Measurements from ENCODE around the gene FLNB. TPM values are rescaled to one million over a fixed set of nuclear protein-coding genes. Genes with fewer than 3 reads are reported as not detected.

Gene FLNB
- total RNA-seq, 1 experiment from 2014 or later: 147 TPM

- Mint-ChIP-seq H3K27me3 (ENCODE audit: unreplicated experiment) (no peaks in the 10 kb centered on the region), H3K27ac (ENCODE audit: unreplicated experiment) (no peak overlapping the region), H3K4me1 (ENCODE audit: low read depth, unreplicated experiment) (peaks cover 31% of the 10 kb centered on the region), H3K4me3 (ENCODE audit: low read depth, unreplicated experiment) (no peak overlapping the region), H3K9me3 (ENCODE audit: low read depth, unreplicated experiment) (no peaks in the 10 kb centered on the region), H3K36me3 (ENCODE audit: insufficient read depth, unreplicated experiment) (peaks cover 7% of the 10 kb centered on the region)
- TF ChIP-seq, protein P1, sequence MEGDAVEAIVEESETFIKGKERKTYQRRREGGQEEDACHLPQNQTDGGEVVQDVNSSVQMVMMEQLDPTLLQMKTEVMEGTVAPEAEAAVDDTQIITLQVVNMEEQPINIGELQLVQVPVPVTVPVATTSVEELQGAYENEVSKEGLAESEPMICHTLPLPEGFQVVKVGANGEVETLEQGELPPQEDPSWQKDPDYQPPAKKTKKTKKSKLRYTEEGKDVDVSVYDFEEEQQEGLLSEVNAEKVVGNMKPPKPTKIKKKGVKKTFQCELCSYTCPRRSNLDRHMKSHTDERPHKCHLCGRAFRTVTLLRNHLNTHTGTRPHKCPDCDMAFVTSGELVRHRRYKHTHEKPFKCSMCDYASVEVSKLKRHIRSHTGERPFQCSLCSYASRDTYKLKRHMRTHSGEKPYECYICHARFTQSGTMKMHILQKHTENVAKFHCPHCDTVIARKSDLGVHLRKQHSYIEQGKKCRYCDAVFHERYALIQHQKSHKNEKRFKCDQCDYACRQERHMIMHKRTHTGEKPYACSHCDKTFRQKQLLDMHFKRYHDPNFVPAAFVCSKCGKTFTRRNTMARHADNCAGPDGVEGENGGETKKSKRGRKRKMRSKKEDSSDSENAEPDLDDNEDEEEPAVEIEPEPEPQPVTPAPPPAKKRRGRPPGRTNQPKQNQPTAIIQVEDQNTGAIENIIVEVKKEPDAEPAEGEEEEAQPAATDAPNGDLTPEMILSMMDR (IDR thresholded peaks at IDR 0.05; ENCODE audit: unreplicated experiment): no peak
- CTCF ChIA-PET: interaction anchor here (0.7 kb wide), 1 partner anchor 21 kb away, joined by 3 read pairs; no protein-coding TSS in a partner anchor
- intact Hi-C loops (cut with micrococcal nuclease; ENCODE audit: unreplicated experiment): no loop called here
- BruUV-seq (replicated peaks): no TSS peak
- peak; percentile 51 for DNase-seq
Measured at GRCh38 chr3:57977818-57978235, 30.4 kb upstream of the FLNB start.

GRCh38 chr3:57978316-57978715, 29.9 kb upstream of the FLNB start:
- H3K4me3 Mint-ChIP-seq (ENCODE audit: low read depth, unreplicated experiment): no peak overlapping the region
- H3K4me1 Mint-ChIP-seq (ENCODE audit: low read depth, unreplicated experiment): peaks cover 32% of the 10 kb centered on the region
- TF ChIP-seq, protein P1 (IDR thresholded peaks at IDR 0.05; ENCODE audit: unreplicated experiment): no peak
- intact Hi-C loops (cut with micrococcal nuclease; ENCODE audit: unreplicated experiment): no loop called here
- no peaks in the 10 kb centered on the region for H3K9me3 Mint-ChIP-seq (ENCODE audit: low read depth, unreplicated experiment)
- H3K27ac Mint-ChIP-seq (ENCODE audit: unreplicated experiment): no peak overlapping the region
- no TSS peak for BruUV-seq (replicated peaks)
- peaks cover 5% of the 10 kb centered on the region for H3K36me3 Mint-ChIP-seq (ENCODE audit: insufficient read depth, unreplicated experiment)
- CTCF ChIA-PET: no interaction called here
- no peak for DNase-seq
- H3K27me3 Mint-ChIP-seq (ENCODE audit: unreplicated experiment): no peaks in the 10 kb centered on the region

- BruUV-seq (replicated peaks): no TSS peak
- Mint-ChIP-seq H3K27me3 (ENCODE audit: unreplicated experiment) (no peaks in the 10 kb centered on the region), H3K4me1 (ENCODE audit: low read depth, unreplicated experiment) (peaks cover 31% of the 10 kb centered on the region), H3K9me3 (ENCODE audit: low read depth, unreplicated experiment) (no peaks in the 10 kb centered on the region), H3K36me3 (ENCODE audit: insufficient read depth, unreplicated experiment) (no peaks in the 10 kb centered on the region), H3K4me3 (ENCODE audit: low read depth, unreplicated experiment) (no peak overlapping the region), H3K27ac (ENCODE audit: unreplicated experiment) (no peak overlapping the region)
- DNase-seq: no peak
- TF ChIP-seq, protein P1 (IDR thresholded peaks at IDR 0.05; ENCODE audit: unreplicated experiment): no peak
- CTCF ChIA-PET: no interaction called here
- intact Hi-C loops (cut with micrococcal nuclease; ENCODE audit: unreplicated experiment): no loop called here
Measured at GRCh38 chr3:57980416-57980815, 27.8 kb upstream of the FLNB start.

- no peaks in the 10 kb centered on the region for H3K27me3 Mint-ChIP-seq (ENCODE audit: unreplicated experiment)
- no peak overlapping the region for H3K27ac Mint-ChIP-seq (ENCODE audit: unreplicated experiment)
- H3K4me1 Mint-ChIP-seq (ENCODE audit: low read depth, unreplicated experiment): peaks cover 31% of the 10 kb centered on the region
- H3K4me3 Mint-ChIP-seq (ENCODE audit: low read depth, unreplicated experiment): no peak overlapping the region
- intact Hi-C loops (cut with micrococcal nuclease; ENCODE audit: unreplicated experiment): no loop called here
- no peak for DNase-seq
- H3K9me3 Mint-ChIP-seq (ENCODE audit: low read depth, unreplicated experiment): no peaks in the 10 kb centered on the region
- TF ChIP-seq, protein P1 (IDR thresholded peaks at IDR 0.05; ENCODE audit: unreplicated experiment): no peak
- CTCF ChIA-PET: interaction anchor here (0.7 kb wide), 1 partner anchor 69 kb away, joined by 4 read pairs; no protein-coding TSS in a partner anchor
- BruUV-seq (replicated peaks): no TSS peak
- H3K36me3 Mint-ChIP-seq (ENCODE audit: insufficient read depth, unreplicated experiment): no peaks in the 10 kb centered on the region
Measured at GRCh38 chr3:57981483-57982087, 26.6 kb upstream of the FLNB start.

Measured in Calu3 (cell line).